ENCODE results near the gene LPP. TPM values are rescaled to one million over a fixed set of nuclear protein-coding genes. Genes with fewer than 3 reads are reported as not detected.

Gene LPP
- total and polyA plus RNA-seq, 10 of the 15 experiments (the other 5 are each of a cell fraction or from before 2014, with no cell fraction given), result under 0.01 to 0.62 (median 0.03) TPM

GRCh38 chr3:188135271-188135670, 18.7 kb upstream of the LPP start:
- Histone ChIP-seq H3K9me3 (replicated peaks; ENCODE audit: control insufficient read depth, insufficient read depth, low read length) (no peaks in the 10 kb centered on the region), H3K27me3 (replicated peaks in 1 of 2; ENCODE audit: control insufficient read depth in 2 of 2, insufficient read depth in 2 of 2, low read length in 1 of 2) (no peaks in the 10 kb centered on the region), H3K4me1 (ENCODE audit: control insufficient read depth, insufficient read depth, low read length) (no peaks in the 10 kb centered on the region), H3K4me3 (no peak overlapping the region), H2AFZ (ENCODE audit: control insufficient read depth, low read depth, low read length) (no peak overlapping the region), H3K27ac (ENCODE audit: control insufficient read depth, insufficient read depth) (no peak overlapping the region), H3K4me2 (ENCODE audit: control insufficient read depth, insufficient read depth) (no peak overlapping the region), H4K20me1 (ENCODE audit: control insufficient read depth, insufficient read depth) (no peaks in the 10 kb centered on the region), H3K9ac (ENCODE audit: control insufficient read depth, insufficient read depth, low read length) (no peak overlapping the region), H3K79me2 (ENCODE audit: control insufficient read depth, insufficient read depth, low read length) (no peaks in the 10 kb centered on the region), H3K36me3 (ENCODE audit: control insufficient read depth in 2 of 2, insufficient read depth in 2 of 2, low read length in 1 of 2) (no peaks in the 10 kb centered on the region)
- ChIA-PET CTCF (no interaction called here), SMC1A (ENCODE audit: uncharacterized antibody, unreplicated experiment) (no interaction called here), RAD21 (ENCODE audit: unreplicated experiment) (no interaction called here), POLR2A (no interaction called here)
- in situ Hi-C loops (cut with MboI), result no loop called here
- FAIRE-seq (no peak), ATAC-seq (no peak), DNase-seq (ENCODE audit: low read depth, low spot score) (no peak)
- 50% methylated on average over 5 of the region's 5 CpGs for WGBS (ENCODE audit: insufficient coverage, insufficient replicate concordance, low lambda C conversion rate, missing lambda C conversion rate)
- intact Hi-C loops (cut with micrococcal nuclease; ENCODE audit: unreplicated experiment), result no loop called here
- TF ChIP-seq FOS (IDR thresholded peaks at IDR 0.05; ENCODE audit: borderline replicate concordance, extremely low read depth, insufficient read length) (no peak), SMAD5 (IDR thresholded peaks at IDR 0.05; ENCODE audit: low read depth) (no peak), SREBF1 (IDR thresholded peaks at IDR 0.05; ENCODE audit: low read length) (no peak), KDM1A (IDR thresholded peaks at IDR 0.05; ENCODE audit: borderline replicate concordance) (no peak), GABPA (IDR thresholded peaks at IDR 0.05; ENCODE audit: low read depth) (no peak), ATF7 (IDR thresholded peaks at IDR 0.05; ENCODE audit: low read depth) (no peak), SIX5 (IDR thresholded peaks at IDR 0.05; ENCODE audit: low read depth, low read length, severe bottlenecking) (no peak), ETV6 (conservative IDR thresholded peaks at IDR 0.05 in 1 of 2, IDR thresholded peaks at IDR 0.05 in 1 of 2; ENCODE audit: borderline replicate concordance in 1 of 2, low read depth in 1 of 2) (no peak), CBFB (IDR thresholded peaks at IDR 0.05; ENCODE audit: low read depth) (no peak), RAD51 (IDR thresholded peaks at IDR 0.05) (no peak)
- TF ChIP-seq, protein P1, sequence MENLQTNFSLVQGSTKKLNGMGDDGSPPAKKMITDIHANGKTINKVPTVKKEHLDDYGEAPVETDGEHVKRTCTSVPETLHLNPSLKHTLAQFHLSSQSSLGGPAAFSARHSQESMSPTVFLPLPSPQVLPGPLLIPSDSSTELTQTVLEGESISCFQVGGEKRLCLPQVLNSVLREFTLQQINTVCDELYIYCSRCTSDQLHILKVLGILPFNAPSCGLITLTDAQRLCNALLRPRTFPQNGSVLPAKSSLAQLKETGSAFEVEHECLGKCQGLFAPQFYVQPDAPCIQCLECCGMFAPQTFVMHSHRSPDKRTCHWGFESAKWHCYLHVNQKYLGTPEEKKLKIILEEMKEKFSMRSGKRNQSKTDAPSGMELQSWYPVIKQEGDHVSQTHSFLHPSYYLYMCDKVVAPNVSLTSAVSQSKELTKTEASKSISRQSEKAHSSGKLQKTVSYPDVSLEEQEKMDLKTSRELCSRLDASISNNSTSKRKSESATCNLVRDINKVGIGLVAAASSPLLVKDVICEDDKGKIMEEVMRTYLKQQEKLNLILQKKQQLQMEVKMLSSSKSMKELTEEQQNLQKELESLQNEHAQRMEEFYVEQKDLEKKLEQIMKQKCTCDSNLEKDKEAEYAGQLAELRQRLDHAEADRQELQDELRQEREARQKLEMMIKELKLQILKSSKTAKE (IDR thresholded peaks at IDR 0.05; ENCODE audit: low read depth, poor library complexity, severe bottlenecking), result no peak
- no TSS peak for BruUV-seq (replicated peaks)

Data from GM12878 (cell line).